MG63 (cell line): Measurements from ENCODE around the gene MAP7. TPM values are rescaled to one million over a fixed set of nuclear protein-coding genes. Genes with fewer than 3 reads are reported as not detected.
"Not testable (repeated sequence)": the region's sequence is repeated elsewhere in the genome, so short reads cannot be mapped to it uniquely, and the experiment has no call there.

ENCODE experiments used
- DNase-seq: peaks from one replicate; pipeline ENCODE4 v3.0.0-alpha.2; 2020
- H3K27me3 ChIP-seq: fragments of 250-450 bp; sonication (Bioruptor Pico); 2 replicates; pipeline ENCODE4 v1.5.1; 2020; ENCODE audit warnings: mild to moderate bottlenecking, moderate library complexity
- H3K36me3 ChIP-seq: fragments of 250-450 bp; sonication (Bioruptor Pico); 2 replicates; pipeline ENCODE4 v1.5.1; 2020; ENCODE audit warnings: mild to moderate bottlenecking, moderate library complexity
- H3K4me3 ChIP-seq: fragments of 250-450 bp; sonication (Bioruptor Pico); 2 replicates; pipeline ENCODE4 v1.5.1; 2020; ENCODE audit warnings: mild to moderate bottlenecking, moderate library complexity
- H3K9me3 ChIP-seq: fragments of 250-450 bp; sonication (Bioruptor Pico); 2 replicates; pipeline ENCODE4 v1.5.1; 2020; ENCODE audit warnings: mild to moderate bottlenecking, moderate library complexity
- total RNA-seq: library from RNA; depleted of rRNA; stranded (reverse); fragments of >200 nt; shearing (Covaris generic); gene quantifications from 2 replicates; pipeline ENCODE4 v1.2.3, GENCODE V29; 2014; ENCODE audit warnings: low replicate concordance; rRNA removed

MAP7 gene
- total RNA-seq, 1 experiment from 2014 or later, result not detected

- no peaks in the 10 kb centered on the region for H3K36me3 ChIP-seq
Measured at GRCh38 chr6:136315594-136315993, 234.6 kb downstream of the MAP7 start.

GRCh38 chr6:136312975-136313374, 237.2 kb downstream of the MAP7 start:
- DNase-seq, result no peak
- no peaks in the 10 kb centered on the region for H3K9me3 ChIP-seq
- no peaks in the 10 kb centered on the region for H3K36me3 ChIP-seq
- no peaks in the 10 kb centered on the region for H3K27me3 ChIP-seq
- no peak overlapping the region for H3K4me3 ChIP-seq

More at GRCh38 chr6:136315594-136315993, 234.6 kb downstream of the MAP7 start:
- Histone ChIP-seq H3K9me3 (no peaks in the 10 kb centered on the region), H3K4me3 (no peak overlapping the region), H3K27me3 (no peaks in the 10 kb centered on the region)
- no peak for DNase-seq

- no peaks in the 10 kb centered on the region for H3K9me3 ChIP-seq
- 0 out of 2 replicates have a peak, but pooled peaks cover 3% of the 10 kb centered on the region for H3K27me3 ChIP-seq
- no peaks in the 10 kb centered on the region for H3K36me3 ChIP-seq
- H3K4me3 ChIP-seq, result no peak overlapping the region
- no peak for DNase-seq
Measured at GRCh38 chr6:136309729-136310311, 240.4 kb downstream of the MAP7 start.

DNA sequence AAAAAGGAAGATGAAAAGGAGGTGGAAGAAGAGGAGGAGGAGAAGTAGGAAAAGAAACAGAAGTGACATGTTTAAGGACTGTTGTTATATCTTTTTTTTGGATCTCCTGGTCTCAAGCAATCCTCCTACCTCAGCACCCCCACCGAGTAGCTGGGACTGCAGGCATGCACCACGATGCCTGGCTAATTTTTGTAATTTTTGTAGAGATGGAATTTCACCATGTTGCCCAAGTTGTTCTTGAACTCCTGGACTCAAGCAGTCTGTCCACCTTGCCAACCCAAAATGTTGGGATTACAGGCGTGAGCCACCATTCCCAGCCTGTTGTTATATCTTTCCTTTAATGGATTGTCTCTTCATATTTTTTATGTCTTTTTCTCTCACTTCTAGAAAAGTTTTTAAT, 241.1 kb downstream of the MAP7 start:
- no peaks in the 10 kb centered on the region for H3K36me3 ChIP-seq
- H3K27me3 ChIP-seq, result 0 out of 2 replicates have a peak, but pooled peaks cover 3% of the 10 kb centered on the region
- DNase-seq, result no peak
- no peaks in the 10 kb centered on the region for H3K9me3 ChIP-seq
- H3K4me3 ChIP-seq, result no peak overlapping the region

- not testable (repeated sequence) for DNase-seq, H3K9me3 ChIP-seq, H3K27me3 ChIP-seq, H3K4me3 ChIP-seq, H3K36me3 ChIP-seq
Measured at GRCh38 chr6:136308469-136308868, 241.8 kb downstream of the MAP7 start.

GRCh38 chr6:136307351-136307750, 242.9 kb downstream of the MAP7 start:
- no peaks in the 10 kb centered on the region for H3K36me3 ChIP-seq
- no peak for DNase-seq
- no peak overlapping the region for H3K4me3 ChIP-seq
- H3K9me3 ChIP-seq, result no peaks in the 10 kb centered on the region
- 0 out of 2 replicates have a peak, but pooled peaks cover 3% of the 10 kb centered on the region for H3K27me3 ChIP-seq

DNA sequence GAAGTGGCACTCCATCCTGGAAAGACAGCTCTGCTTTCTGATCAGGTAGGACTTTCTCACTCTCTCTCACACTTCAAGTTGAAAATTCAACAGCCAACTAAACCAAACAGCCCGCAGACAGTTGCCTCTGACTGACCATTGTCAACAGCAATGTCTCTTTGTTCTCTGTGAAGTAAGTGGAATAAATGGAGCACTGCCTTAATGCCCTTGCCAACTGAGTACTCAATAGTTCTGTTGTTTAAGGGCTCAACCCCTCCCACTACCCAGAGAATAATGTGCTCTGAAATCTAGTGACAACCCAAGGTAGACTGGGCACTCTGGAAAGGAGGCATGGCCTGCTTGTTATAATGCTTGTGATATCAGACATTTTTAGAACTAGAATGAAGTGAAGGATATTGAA, 243.8 kb downstream of the MAP7 start:
- DNase-seq, result no peak
- H3K27me3 ChIP-seq, result 0 out of 2 replicates have a peak, but pooled peaks cover 3% of the 10 kb centered on the region
- no peaks in the 10 kb centered on the region for H3K9me3 ChIP-seq
- no peak overlapping the region for H3K4me3 ChIP-seq
- no peaks in the 10 kb centered on the region for H3K36me3 ChIP-seq

- H3K27me3 ChIP-seq, result 0 out of 2 replicates have a peak, but pooled peaks cover 3% of the 10 kb centered on the region
- DNase-seq, result no peak
- no peaks in the 10 kb centered on the region for H3K36me3 ChIP-seq
- H3K4me3 ChIP-seq, result no peak overlapping the region
- H3K9me3 ChIP-seq, result no peaks in the 10 kb centered on the region
Measured at GRCh38 chr6:136304410-136304809, 245.8 kb downstream of the MAP7 start.

DNA sequence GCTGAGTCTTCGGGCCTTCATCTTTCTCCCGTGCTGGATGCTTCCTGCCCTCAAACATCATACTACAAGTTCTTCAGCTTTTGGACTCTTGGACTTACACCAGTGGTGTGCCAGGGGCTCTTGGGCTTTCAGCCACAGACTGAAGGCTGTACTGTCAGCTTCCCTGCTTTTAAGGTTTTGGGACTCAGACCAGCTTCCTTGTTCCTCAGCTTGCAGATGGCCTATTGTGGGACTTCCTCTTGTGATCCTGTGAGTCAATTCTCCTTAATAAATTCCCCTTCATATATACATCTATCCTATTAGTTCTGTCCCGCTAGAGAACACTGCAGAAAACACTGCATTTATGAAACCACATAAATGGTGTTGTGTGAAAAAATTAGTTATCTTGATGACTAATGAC, 246.7 kb downstream of the MAP7 start:
- H3K9me3 ChIP-seq, result no peaks in the 10 kb centered on the region

GRCh38 chr6:136294621-136295020, 255.6 kb downstream of the MAP7 start:
- no peak overlapping the region for H3K4me3 ChIP-seq
- no peak for DNase-seq
- H3K36me3 ChIP-seq, result no peaks in the 10 kb centered on the region
- no peaks in the 10 kb centered on the region for H3K9me3 ChIP-seq
- no peaks in the 10 kb centered on the region for H3K27me3 ChIP-seq

More for the DNA sequence above, 246.7 kb downstream of the MAP7 start:
- H3K4me3 ChIP-seq, result no peak overlapping the region
- DNase-seq, result no peak
- H3K36me3 ChIP-seq, result no peaks in the 10 kb centered on the region
- H3K27me3 ChIP-seq, result 0 out of 2 replicates have a peak, but pooled peaks cover 3% of the 10 kb centered on the region

Other genes with a start within 250 kb of the MAP7 start
- 5.7 and 10.5 TPM in 2 replicates for gene MAP3K5, start 242.1 kb upstream of the MAP7 start, total RNA-seq